Activated B cell treated with CpG ODN at 0.5 μM for 24 hours (primary cell): ENCODE measurements around the gene MACROD1. TPM values are rescaled to one million over a fixed set of nuclear protein-coding genes. Genes with fewer than 3 reads are reported as not detected.

ENCODE experiments used
- ATAC-seq: fragments of 200-7000 bp; cut with Tn5 transposase; one replicate; pipeline ENCODE4 v1.10.0; 2021; ENCODE audit warnings: low read depth, mild to moderate bottlenecking, moderate library complexity
- CTCF ChIA-PET: fragments of 350-600 bp; sonication (Branson Sonifier 250); formaldehyde crosslinking; loops from one replicate; lab custom pipeline; 2021; ENCODE audit warnings: antibody characterized with exemption; lab: Charles Lee
- POLR2A ChIA-PET: fragments of 350-600 bp; sonication (Branson Sonifier 250); formaldehyde crosslinking; loops from one replicate; lab custom pipeline; 2021; ENCODE audit warnings: antibody characterized with exemption; lab: Charles Lee
- DNase-seq: peaks from one replicate; pipeline ENCODE4 v3.0.0; 2022
- H3K27ac Mint-ChIP-seq: one replicate; pipeline ENCODE4 v1.8.0; 2020; ENCODE audit warnings: mixed read lengths
- H3K27me3 Mint-ChIP-seq: one replicate; pipeline ENCODE4 v1.8.0; 2021; ENCODE audit warnings: mixed read lengths
- H3K36me3 Mint-ChIP-seq: one replicate; pipeline ENCODE4 v1.8.0; 2021; ENCODE audit warnings: low read depth, mixed read lengths
- H3K4me1 Mint-ChIP-seq: one replicate; pipeline ENCODE4 v1.8.0; 2021; ENCODE audit warnings: mixed read lengths
- H3K4me3 Mint-ChIP-seq: one replicate; pipeline ENCODE4 v1.8.0; 2020; ENCODE audit warnings: mild to moderate bottlenecking, mixed read lengths
- H3K9me3 Mint-ChIP-seq: one replicate; pipeline ENCODE4 v1.8.0; 2020; ENCODE audit warnings: mixed read lengths
- intact Hi-C: fragments of 100-400 bp; cut with micrococcal nuclease; formaldehyde crosslinking; loops from one replicate; pipeline ENCODE4 v1.15.1; 2024
- total RNA-seq: library from RNA; stranded (reverse); gene quantifications from 2 replicates; pipeline ENCODE4 v1.2.3, GENCODE V29; 2022
- TF ChIP-seq, protein P1 (sequence below): fragments of 200-600 bp; IDR thresholded peaks from one replicate; pipeline ENCODE4 v1.8.0; 2022; ENCODE audit warnings: antibody characterized with exemption, mild to moderate bottlenecking

MACROD1 gene
- total RNA-seq, 1 donor from 2014 or later, result 4.5 TPM

DNA sequence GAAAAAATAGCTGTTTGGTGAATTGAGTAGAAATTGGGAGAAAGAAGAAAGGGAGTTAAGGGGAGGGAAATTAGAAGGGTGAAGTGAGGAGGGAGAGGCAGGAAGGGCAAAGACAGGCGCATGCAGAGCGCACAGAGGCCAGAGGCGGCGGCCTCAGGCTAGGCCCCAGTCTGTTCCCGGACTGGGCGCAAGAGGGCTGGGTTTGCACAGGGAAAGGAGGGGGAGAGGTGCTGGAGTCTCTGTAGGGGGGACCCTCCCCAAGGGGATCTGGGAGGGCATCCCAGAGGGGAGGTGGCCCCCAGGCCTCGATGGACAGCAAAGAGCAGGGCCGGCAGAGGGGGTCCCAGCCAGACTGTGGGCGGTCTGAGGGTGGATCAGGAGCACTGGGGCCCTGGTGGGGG, 131.5 kb downstream of the MACROD1 start:
- H3K27ac Mint-ChIP-seq, result no peak overlapping the region
- no peaks in the 10 kb centered on the region for H3K9me3 Mint-ChIP-seq
- H3K36me3 Mint-ChIP-seq, result no peaks in the 10 kb centered on the region
- H3K4me3 Mint-ChIP-seq, result no peak overlapping the region
- intact Hi-C loops, result no loop called here
- peaks cover 6% of the 10 kb centered on the region for H3K4me1 Mint-ChIP-seq
- TF ChIP-seq, protein P1, sequence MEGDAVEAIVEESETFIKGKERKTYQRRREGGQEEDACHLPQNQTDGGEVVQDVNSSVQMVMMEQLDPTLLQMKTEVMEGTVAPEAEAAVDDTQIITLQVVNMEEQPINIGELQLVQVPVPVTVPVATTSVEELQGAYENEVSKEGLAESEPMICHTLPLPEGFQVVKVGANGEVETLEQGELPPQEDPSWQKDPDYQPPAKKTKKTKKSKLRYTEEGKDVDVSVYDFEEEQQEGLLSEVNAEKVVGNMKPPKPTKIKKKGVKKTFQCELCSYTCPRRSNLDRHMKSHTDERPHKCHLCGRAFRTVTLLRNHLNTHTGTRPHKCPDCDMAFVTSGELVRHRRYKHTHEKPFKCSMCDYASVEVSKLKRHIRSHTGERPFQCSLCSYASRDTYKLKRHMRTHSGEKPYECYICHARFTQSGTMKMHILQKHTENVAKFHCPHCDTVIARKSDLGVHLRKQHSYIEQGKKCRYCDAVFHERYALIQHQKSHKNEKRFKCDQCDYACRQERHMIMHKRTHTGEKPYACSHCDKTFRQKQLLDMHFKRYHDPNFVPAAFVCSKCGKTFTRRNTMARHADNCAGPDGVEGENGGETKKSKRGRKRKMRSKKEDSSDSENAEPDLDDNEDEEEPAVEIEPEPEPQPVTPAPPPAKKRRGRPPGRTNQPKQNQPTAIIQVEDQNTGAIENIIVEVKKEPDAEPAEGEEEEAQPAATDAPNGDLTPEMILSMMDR, result no peak
- peaks cover 36% of the 10 kb centered on the region for H3K27me3 Mint-ChIP-seq
- ChIA-PET CTCF (no interaction called here), POLR2A (no interaction called here)
- ATAC-seq (no peak), DNase-seq (no peak)

DNA sequence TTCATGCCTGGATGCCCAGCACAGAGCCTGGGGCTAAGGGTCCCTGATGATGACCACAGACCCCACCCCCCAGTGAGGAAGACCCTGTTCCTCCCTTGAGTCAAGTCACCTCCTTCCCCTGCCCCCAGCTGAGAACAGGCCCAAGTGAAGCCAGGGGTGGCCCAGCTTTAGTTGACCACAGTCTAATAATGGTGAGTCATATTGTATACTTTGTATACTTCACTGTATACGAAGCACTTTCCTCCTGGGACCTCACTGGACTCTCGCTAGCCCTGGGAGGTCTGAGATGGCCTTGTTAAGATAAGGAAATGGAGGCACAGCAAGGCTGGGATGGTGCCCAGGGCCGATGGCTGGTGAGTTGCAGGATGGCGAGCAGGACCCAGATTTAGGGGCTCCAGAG, 133.9 kb downstream of the MACROD1 start:
- intact Hi-C loops, result no loop called here
- no peaks in the 10 kb centered on the region for H3K36me3 Mint-ChIP-seq
- H3K27me3 Mint-ChIP-seq, result peaks cover 40% of the 10 kb centered on the region
- H3K4me3 Mint-ChIP-seq, result no peak overlapping the region
- H3K4me1 Mint-ChIP-seq, result peaks cover 6% of the 10 kb centered on the region
- ChIA-PET POLR2A (no interaction called here), CTCF (no interaction called here)
- DNase-seq (no peak), ATAC-seq (no peak)
- TF ChIP-seq, protein P1, result no peak
- no peaks in the 10 kb centered on the region for H3K9me3 Mint-ChIP-seq
- H3K27ac Mint-ChIP-seq, result no peak overlapping the region

DNA sequence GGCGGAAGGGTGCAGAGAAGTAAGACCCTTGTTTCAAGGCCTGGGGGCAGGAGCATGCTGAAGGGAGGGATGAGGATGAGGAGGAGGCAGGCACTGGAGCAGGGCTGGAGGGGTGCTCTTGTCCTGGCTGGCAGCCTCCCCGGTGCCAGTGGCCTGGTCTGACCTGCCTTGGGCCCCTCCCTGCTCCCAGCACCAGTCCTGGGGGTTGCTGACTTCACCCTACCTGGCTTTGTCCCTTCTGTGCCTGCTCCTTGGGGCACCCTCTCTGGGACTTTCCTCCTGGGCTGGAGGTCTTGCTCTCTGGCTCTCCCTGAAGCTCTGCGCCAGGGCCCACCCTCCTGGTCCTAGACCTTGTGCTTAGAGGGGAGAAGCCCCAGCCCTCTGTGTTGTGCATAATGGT, 134.9 kb downstream of the MACROD1 start:
- ChIA-PET CTCF (no interaction called here), POLR2A (no interaction called here)
- DNase-seq (no peak), ATAC-seq (no peak)
- intact Hi-C loops, result no loop called here
- peaks cover 6% of the 10 kb centered on the region for H3K4me1 Mint-ChIP-seq
- peaks cover 47% of the 10 kb centered on the region for H3K27me3 Mint-ChIP-seq
- H3K9me3 Mint-ChIP-seq, result no peaks in the 10 kb centered on the region
- H3K4me3 Mint-ChIP-seq, result no peak overlapping the region
- TF ChIP-seq, protein P1, result no peak
- no peaks in the 10 kb centered on the region for H3K36me3 Mint-ChIP-seq
- no peak overlapping the region for H3K27ac Mint-ChIP-seq

DNA sequence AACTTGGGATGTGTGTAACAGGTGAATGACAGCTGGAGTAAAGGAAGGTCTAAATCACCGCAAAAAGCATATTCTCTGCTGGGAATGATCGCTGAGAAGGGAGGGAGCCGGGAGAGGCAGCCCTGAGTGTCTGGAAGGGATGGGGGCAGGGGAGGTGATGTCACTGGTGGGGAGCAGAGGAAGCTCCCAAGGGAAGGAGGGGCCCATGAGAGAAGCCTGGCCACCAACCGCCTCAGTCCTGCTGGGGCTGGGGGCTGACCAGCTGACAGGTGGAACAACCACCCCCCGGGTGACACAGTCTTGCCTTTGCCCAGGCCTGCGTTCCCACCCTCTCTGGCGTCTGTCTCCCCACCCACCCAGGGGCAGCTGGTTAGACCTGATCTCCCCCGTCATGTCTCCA, 136.1 kb downstream of the MACROD1 start:
- DNase-seq (no peak), ATAC-seq (no peak)
- H3K9me3 Mint-ChIP-seq, result no peaks in the 10 kb centered on the region
- intact Hi-C loops, result no loop called here
- H3K36me3 Mint-ChIP-seq, result no peaks in the 10 kb centered on the region
- TF ChIP-seq, protein P1, result no peak
- peaks cover under 1% of the 10 kb centered on the region for H3K4me1 Mint-ChIP-seq
- H3K27ac Mint-ChIP-seq, result no peak overlapping the region
- no peak overlapping the region for H3K4me3 Mint-ChIP-seq
- CTCF ChIA-PET, result no interaction called here
- peaks cover 41% of the 10 kb centered on the region for H3K27me3 Mint-ChIP-seq
- POLR2A ChIA-PET, result no interaction called here

DNA sequence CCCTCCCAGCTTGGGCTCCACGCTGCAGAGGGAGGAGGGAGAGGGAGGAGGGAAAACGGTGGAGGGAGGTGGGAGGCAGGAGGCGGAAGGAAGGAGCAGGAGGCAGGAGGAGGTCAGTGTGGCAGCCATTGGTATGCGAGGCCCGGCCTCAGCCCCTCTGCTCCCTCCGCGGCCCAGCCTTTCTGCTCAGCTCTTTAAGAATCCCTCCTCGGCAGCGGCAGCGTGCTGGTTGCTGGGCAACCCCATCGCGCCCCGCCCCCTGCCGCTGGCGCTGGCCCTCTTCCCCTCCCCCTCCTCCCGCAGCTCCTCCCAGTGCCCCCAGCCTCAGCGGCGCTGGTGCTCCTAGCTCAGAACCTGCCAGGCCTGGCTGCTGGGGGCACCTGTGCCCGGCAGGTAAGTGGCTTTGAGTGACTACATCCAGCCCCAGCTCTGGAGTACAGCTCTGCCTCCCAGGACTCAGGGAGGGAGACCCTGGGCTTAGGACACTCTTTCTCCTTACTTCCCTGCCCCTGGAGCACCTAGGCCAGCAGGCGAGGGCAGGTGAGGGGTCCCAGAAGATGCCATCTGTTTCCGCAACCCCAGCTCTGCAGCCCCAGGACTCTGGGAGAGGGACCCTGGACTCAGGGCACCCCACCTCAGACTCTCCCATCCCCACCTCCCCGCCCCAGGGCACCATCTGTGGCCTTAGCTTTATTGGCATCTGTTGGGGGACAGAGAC, 137.4 kb downstream of the MACROD1 start:
- TF ChIP-seq, protein P1, result no peak
- Mint-ChIP-seq H3K27ac (no peak overlapping the region), H3K4me3 (no peak overlapping the region), H3K36me3 (no peaks in the 10 kb centered on the region), H3K4me1 (no peaks in the 10 kb centered on the region), H3K27me3 (peaks cover 31% of the 10 kb centered on the region), H3K9me3 (no peaks in the 10 kb centered on the region)
- DNase-seq (no peak), ATAC-seq (no peak)
- intact Hi-C loops, result no loop called here
- POLR2A ChIA-PET, result no interaction called here
- CTCF ChIA-PET, result no interaction called here
